GM21390 (cell line): Measurements from ENCODE around the gene HLA-DPA1.
"Not testable (repeated sequence)": the region's sequence is repeated elsewhere in the genome, so short reads cannot be mapped to it uniquely, and the experiment has no call there.

Experiments
- ATAC-seq: cut with Tn5 transposase; IDR thresholded peaks from one replicate; pipeline ENCODE4 v1.9.1; 2021; ENCODE audit not compliant: unreplicated experiment

The HLA-DPA1 gene

GRCh38 chr6:33065312-33065711 lies 8.1 kb downstream of the HLA-DPA1 start:
- no peak for ATAC-seq

- no peak for ATAC-seq
These were observed 8.7 kb downstream of the HLA-DPA1 start for GRCh38 chr6:33064723-33065122.

DNA sequence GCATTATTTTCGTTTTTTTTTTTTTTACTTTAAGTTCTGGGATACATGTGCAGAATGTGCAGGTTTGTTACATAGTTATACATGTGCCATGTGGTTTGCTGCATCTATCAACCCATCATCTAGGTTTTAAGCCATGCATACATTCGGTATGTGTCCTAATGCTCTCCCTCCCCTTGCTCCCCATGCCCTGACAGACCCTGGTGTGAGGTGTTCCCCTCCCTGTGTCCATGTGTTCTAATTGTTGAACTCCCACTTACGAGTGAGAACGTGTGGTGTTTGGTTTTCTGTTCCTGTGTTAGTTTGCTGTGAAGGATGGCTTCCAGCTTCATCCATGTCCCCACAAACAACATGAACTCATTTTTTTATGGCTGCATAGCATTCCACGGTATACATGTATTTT lies 10.0 kb downstream of the HLA-DPA1 start:
- ATAC-seq = not testable (repeated sequence)

DNA sequence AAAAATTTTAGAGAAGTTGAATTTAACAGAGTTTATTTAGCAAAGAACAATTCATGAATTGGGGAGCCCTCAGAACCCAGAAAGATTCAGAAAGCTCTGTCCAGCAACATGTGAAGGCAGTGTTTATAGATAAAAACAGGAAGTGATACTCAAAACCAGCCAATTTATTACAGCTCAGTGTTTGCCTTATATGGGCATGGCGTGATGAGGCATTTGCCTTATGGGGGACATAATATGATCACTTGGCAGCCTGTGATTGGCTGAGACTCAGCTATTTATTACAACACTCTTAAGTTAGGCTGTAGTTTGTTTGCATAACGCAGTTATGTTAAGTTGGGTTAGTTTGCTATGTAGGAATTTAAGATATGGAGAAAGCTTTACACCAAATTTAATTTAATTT lies 11.5 kb downstream of the HLA-DPA1 start:
- no peak for ATAC-seq

DNA sequence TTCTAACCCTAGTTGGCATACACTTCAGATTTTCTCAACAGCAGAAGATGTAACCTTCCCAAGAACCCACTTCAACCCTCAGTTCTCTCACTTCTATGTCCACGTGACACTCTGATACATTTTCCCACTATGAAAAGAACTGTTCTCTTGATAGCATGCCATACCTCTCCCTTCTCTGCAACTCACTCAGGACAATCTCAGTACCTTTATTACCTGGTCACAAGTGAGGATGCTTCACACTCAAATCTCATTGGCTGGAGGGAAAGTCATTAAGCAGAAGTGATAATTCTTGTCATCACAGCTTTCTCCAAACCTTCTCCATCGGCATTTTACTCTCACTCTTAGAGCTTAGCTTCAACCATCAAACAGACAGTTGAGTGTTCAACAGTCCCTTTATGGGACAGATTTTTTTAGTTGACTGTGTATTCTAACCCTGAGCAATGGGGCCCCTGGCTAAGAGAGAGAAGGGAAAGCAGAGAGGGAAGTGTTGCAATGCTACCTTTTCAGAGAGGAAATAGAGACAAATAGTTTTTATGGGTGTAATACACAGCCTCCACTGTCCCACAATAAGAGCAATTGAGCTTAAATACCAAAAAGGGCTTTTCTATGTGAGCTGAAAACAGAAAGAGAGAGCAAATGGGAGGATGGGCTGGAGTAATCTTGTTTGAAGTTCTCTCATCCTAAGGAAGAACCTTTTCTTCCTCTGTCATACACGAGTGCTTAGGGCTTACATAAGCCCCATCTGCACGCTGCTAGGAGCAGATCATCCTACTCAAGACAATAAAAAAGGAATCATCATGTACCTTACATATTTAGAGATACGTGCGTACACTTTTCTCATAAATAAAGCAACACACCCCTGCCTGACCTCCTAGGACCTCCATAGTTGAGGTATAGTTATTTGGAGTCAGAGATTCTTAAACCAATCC lies 16.0 kb downstream of the HLA-DPA1 start:
- ATAC-seq = no peak

DNA sequence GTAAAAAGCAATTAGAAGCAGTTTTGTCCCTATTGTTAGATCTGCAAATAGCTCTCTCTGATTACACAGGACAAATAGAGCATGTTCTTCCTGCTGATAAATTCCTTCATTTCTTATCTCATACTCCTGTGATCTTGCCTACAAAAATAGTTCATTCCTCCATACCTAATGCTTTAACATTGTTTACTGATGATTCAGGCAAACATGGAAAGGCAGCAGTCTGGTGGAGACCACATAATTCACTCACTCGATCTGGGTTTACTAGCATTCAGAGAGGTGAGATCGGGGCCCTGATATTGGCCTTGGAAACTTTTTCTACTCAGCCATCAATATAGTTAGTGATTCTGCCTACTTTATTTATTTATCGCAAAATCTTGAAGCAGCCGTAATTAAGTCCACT lies 20.2 kb downstream of the HLA-DPA1 start:
- no peak for ATAC-seq

- ATAC-seq = no peak
These were observed 20.8 kb downstream of the HLA-DPA1 start for GRCh38 chr6:33052627-33053026.

DNA sequence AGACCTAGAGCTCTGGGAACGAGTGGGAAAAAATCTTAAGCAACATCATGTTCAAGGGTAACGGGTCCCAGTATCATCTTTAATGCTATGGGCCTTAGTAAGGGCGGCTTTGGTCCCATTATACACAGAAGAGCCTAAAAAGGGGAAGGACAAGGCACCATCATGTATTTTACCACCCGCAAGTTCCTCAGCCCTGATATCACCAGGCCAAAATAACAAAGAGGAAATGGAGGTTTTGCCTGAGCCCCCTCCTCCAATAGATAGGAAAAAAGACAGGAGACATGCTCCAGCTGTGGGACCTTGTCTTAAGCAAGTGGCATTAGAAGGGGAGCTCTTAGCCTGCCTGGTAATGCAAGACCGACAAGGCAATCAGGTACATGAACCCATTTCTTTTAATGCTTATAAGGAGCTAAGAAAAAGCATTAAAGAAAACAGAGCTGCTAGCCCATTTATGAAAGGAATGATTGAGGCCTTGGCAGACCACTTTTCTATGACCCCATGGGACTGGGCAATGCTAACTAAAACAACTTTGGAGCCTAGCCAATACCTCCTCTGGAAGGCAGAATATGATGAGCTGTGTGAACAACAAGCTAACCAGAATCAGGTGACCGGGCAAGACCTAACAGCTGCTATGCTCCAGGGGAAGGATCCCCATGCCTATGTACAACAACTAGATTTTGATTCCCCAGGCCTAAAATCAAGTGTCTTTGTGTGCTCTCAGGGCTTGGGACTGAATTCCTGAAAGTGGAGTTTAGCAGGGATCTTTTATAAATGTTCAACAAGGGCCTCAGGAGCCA lies 23.2 kb downstream of the HLA-DPA1 start:
- ATAC-seq = no peak

GRCh38 chr6:33049323-33050013 lies 24.0 kb downstream of the HLA-DPA1 start:
- ATAC-seq = no peak

- no peak for ATAC-seq
These were observed 33.3 kb downstream of the HLA-DPA1 start for GRCh38 chr6:33040157-33040556.

DNA sequence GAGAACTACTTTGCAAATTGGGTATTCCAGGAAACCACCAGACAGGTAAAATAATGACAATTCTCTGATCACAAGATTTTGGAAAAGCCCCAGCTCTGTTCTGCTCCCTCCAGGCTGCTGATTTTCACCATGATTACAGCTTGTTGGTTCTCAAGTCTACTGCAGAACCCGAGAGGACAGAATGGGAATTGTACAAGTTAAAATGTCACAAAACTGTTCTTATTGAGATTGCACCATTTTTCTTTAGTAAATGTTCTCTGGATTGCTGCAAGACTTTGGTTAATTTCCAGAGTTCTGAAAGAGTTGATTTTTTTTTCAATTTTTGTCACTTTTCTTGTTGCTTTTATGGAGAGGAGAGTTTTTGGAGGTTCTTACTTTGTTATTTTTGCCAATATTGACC lies 36.9 kb downstream of the HLA-DPA1 start:
- ATAC-seq = no peak

DNA sequence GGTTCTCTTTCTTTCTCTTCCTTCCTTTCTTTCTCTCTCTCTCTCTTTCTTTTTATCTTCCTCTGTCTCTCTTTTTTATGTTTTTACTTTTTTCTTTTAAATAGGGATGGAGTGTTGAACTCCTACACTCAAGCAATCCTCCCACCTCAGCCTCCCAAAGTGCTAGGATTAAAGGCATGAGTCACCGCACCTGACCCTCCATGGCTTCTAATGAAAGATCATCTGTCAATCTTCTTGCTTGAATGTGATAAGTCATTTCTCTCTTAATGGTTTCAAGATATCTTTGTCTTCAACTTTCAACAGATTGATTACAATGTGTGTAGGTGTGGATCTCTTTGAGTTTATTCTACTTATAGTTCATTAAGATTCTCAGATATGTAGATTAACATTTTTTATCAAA lies 38.9 kb downstream of the HLA-DPA1 start:
- ATAC-seq = no peak

- no peak for ATAC-seq
These were observed 43.2 kb downstream of the HLA-DPA1 start for GRCh38 chr6:33030245-33030644.

GRCh38 chr6:33029328-33030184 lies 43.9 kb downstream of the HLA-DPA1 start:
- peak; percentile 69 for ATAC-seq

- ATAC-seq = no peak
These were observed 45.1 kb downstream of the HLA-DPA1 start for GRCh38 chr6:33028220-33028849.

DNA sequence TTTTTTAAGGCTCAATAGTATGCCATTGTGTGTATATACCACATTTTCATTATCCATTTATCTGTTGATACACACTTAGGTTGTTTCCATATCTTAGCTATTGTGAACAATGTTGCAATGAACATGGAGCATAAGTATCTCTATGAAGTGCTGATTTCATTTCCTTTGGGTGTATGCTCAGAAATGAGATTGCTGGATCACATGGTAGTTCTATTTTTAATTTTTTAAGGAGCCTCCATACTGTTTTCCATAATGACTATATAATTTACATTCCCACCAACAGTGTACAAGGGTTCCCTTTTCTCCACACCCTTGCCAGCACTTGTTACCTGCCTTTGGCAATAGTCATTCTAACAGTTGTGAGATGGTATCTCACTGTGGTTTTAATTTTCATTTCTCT lies 48.9 kb downstream of the HLA-DPA1 start:
- ATAC-seq = no peak

DNA sequence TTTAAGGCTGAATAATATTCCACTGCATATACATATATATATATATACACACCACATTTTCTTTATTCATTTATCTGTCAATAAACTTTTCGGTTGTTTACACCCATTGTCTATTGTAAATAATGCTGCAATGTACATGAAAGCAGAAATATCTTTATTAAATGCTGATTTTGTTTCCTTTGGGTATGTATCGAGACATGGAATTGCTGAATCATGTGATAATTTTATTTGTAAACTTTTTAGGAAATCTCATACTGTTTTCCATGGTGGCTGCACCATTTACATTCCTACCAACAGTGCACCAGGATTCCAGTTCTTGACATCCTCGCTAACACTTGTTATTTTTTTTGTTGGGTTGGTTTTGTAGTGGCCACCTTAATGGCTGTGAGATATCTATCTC lies 49.9 kb downstream of the HLA-DPA1 start:
- ATAC-seq = no peak

GRCh38 chr6:33021917-33022316 lies 51.5 kb downstream of the HLA-DPA1 start:
- ATAC-seq = no peak

DNA sequence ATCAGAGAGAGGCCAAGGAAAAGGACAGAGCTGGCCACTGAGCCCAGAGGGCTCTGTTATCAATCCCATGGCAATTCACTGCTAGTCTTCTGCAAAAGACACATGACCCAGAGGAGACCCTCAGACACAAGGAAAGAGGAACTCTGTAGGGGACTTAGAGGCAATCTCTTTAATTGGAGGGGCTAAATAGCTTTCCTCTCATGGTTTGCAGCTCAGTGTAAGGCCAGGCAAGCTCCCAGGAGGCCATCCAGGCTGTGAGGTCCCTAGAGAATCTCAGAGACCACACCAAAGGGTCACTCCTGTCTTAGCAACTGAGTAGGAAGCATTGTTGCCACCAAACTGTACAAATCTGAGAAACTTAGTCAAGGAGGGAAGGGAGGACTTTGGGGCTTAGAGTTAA lies 54.1 kb downstream of the HLA-DPA1 start:
- ATAC-seq = no peak

- peak; percentile 77 for ATAC-seq
These were observed 54.5 kb downstream of the HLA-DPA1 start for GRCh38 chr6:33018904-33019303.
